Measurements from ENCODE around the gene SCAPER. TPM values are rescaled to one million over a fixed set of nuclear protein-coding genes. Genes with fewer than 3 reads are reported as not detected.

The SCAPER gene
- total RNA-seq, 1 experiment from 2014 or later = 10.3 TPM

GRCh38 chr15:76866008-76866407 lies 39.1 kb downstream of the SCAPER start:
- ATAC-seq (no peak), DNase-seq (ENCODE audit: low spot score) (no peak)
- H3K27me3 Mint-ChIP-seq (ENCODE audit: low read depth) = no peaks in the 10 kb centered on the region
- no peaks in the 10 kb centered on the region for H3K4me1 Mint-ChIP-seq
- no peaks in the 10 kb centered on the region for H3K36me3 Mint-ChIP-seq
- ChIA-PET CTCF (no interaction called here), POLR2A (no interaction called here)
- H3K9me3 Mint-ChIP-seq = no peaks in the 10 kb centered on the region
- no peak for TF ChIP-seq STAT6 (CRISPR knock-in tag; conservative IDR thresholded peaks at IDR 0.05; ENCODE audit: low read depth)
- no peak for TF ChIP-seq EMX1 (CRISPR knock-in tag; IDR thresholded peaks at IDR 0.05)
- no peak for TF ChIP-seq NFYB (CRISPR knock-in tag; conservative IDR thresholded peaks at IDR 0.05; ENCODE audit: low read depth)
- TF ChIP-seq JUN (CRISPR knock-in tag; IDR thresholded peaks at IDR 0.05) = no peak
- no peak for TF ChIP-seq NFATC4 (CRISPR knock-in tag; IDR thresholded peaks at IDR 0.05)
- TF ChIP-seq ZNF416 (CRISPR knock-in tag; IDR thresholded peaks at IDR 0.05) = no peak
- TF ChIP-seq PRDM15 (CRISPR knock-in tag; IDR thresholded peaks at IDR 0.05) = no peak
- TF ChIP-seq ARID4B (CRISPR knock-in tag; IDR thresholded peaks at IDR 0.05; ENCODE audit: borderline replicate concordance) = no peak
- no peak for TF ChIP-seq ZNF138 (CRISPR knock-in tag; conservative IDR thresholded peaks at IDR 0.05)
- TF ChIP-seq PREB (CRISPR knock-in tag; IDR thresholded peaks at IDR 0.05; ENCODE audit: borderline replicate concordance) = no peak
- TF ChIP-seq SP1 (CRISPR knock-in tag; conservative IDR thresholded peaks at IDR 0.05) = no peak
- TF ChIP-seq MLX (CRISPR knock-in tag; IDR thresholded peaks at IDR 0.05) = no peak
- TF ChIP-seq MXD4 (CRISPR knock-in tag; IDR thresholded peaks at IDR 0.05; ENCODE audit: borderline replicate concordance) = no peak
- TF ChIP-seq GABPB1 (CRISPR knock-in tag; IDR thresholded peaks at IDR 0.05) = no peak
- no peak for TF ChIP-seq ZNF671 (CRISPR knock-in tag; IDR thresholded peaks at IDR 0.05)
- TF ChIP-seq ZNF219 (CRISPR knock-in tag; IDR thresholded peaks at IDR 0.05; ENCODE audit: borderline replicate concordance) = no peak
- no peak for TF ChIP-seq ZNF281 (CRISPR knock-in tag; IDR thresholded peaks at IDR 0.05)
- TF ChIP-seq ZBTB21 (CRISPR knock-in tag; IDR thresholded peaks at IDR 0.05; ENCODE audit: borderline replicate concordance) = no peak
- no peak for TF ChIP-seq NFE2L1 (CRISPR knock-in tag; IDR thresholded peaks at IDR 0.05)
- no peak for TF ChIP-seq ZBTB43 (CRISPR knock-in tag; IDR thresholded peaks at IDR 0.05)
- H3K27ac Mint-ChIP-seq = no peak overlapping the region
- H3K4me3 Mint-ChIP-seq = no peak overlapping the region

Measured in WTC11 (cell line).